NT2/D1 (cell line): ENCODE measurements around the gene GNAQ.

Source experiments
- YY1 ChIP-seq: IDR thresholded peaks from 2 replicates; pipeline ENCODE4 v1.6.1; 2011; ENCODE audit not compliant: insufficient read length, insufficient read depth
- ZNF274 ChIP-seq: IDR thresholded peaks from 2 replicates; pipeline ENCODE4 v1.6.1; 2011; ENCODE audit warnings: mild to moderate bottlenecking, low read depth, low read length

GRCh38 chr9:77793849-77794248 is 237.8 kb downstream of the GNAQ start:
- TF ChIP-seq ZNF274 (no peak), YY1 (no peak)
